Right ventricle myocardium superior (tissue), 1 donor: ENCODE results near the gene CDC26. TPM values are rescaled to one million over a fixed set of nuclear protein-coding genes. Genes with fewer than 3 reads are reported as not detected.
"Not testable (repeated sequence)": the region's sequence is repeated elsewhere in the genome, so short reads cannot be mapped to it uniquely, and the experiment has no call there.

Source experiments
- ATAC-seq: fragments of 200-7000 bp; cut with Tn5 transposase; one replicate; pipeline ENCODE4 v1.9.1; 2020; ENCODE audit warnings: mild to moderate bottlenecking; ENCODE audit not compliant: poor library complexity
- DNase-seq: peaks from one replicate; pipeline ENCODE4 v3.0.0-alpha.2; 2020
- intact Hi-C: fragments of 100-400 bp; cut with DNase I; formaldehyde crosslinking; loops from one replicate; pipeline ENCODE4 v1.11.2; 2022
- total RNA-seq: library from RNA; stranded (reverse); fragmentation: NEBNext Ultra II Directional; extraction: Animal tissue kit (Norgen Biotek cat#: 25700); gene quantifications from one replicate; pipeline ENCODE4 v1.2.1, GENCODE V29; 2021
- donor health status: DM: no; HTN: yes; CAD: no; lungs with severe emphysema.

Gene CDC26
- total RNA-seq, 1 donor from 2014 or later: 40.1 TPM

- DNase-seq, ATAC-seq, intact Hi-C loops: not testable (repeated sequence)
These were observed 25.7 kb downstream of the CDC26 start for GRCh38 chr9:113249661-113250060.

- ATAC-seq (no peak), DNase-seq (no peak)
- intact Hi-C loops: no loop called here
These were observed 27.7 kb downstream of the CDC26 start for GRCh38 chr9:113247640-113248039.

- intact Hi-C loops: no loop called here
- no peak for DNase-seq
- no peak for ATAC-seq
These were observed 28.4 kb downstream of the CDC26 start for GRCh38 chr9:113246928-113247327.

GRCh38 chr9:113245894-113246293 is 29.5 kb downstream of the CDC26 start:
- intact Hi-C loops: no loop called here
- no peak for DNase-seq
- no peak for ATAC-seq

- ATAC-seq: no peak
These were observed 30.8 kb downstream of the CDC26 start for GRCh38 chr9:113244556-113244955.

GRCh38 chr9:113241161-113241560 is 34.2 kb downstream of the CDC26 start:
- intact Hi-C loops: no loop called here
- DNase-seq (no peak), ATAC-seq (no peak)

More at GRCh38 chr9:113244556-113244955, 30.8 kb downstream of the CDC26 start:
- intact Hi-C loops: no loop called here
- no peak for DNase-seq

GRCh38 chr9:113238859-113239232 is 36.5 kb downstream of the CDC26 start:
- ATAC-seq: no peak
- no peak for DNase-seq
- intact Hi-C loops: no loop called here

- ATAC-seq (no peak), DNase-seq (no peak)
- intact Hi-C loops: no loop called here
These were observed 37.0 kb downstream of the CDC26 start for GRCh38 chr9:113238202-113238858.

GRCh38 chr9:113237026-113237425 is 38.3 kb downstream of the CDC26 start:
- DNase-seq (no peak), ATAC-seq (peak; percentile 84)
- intact Hi-C loops: no loop called here

GRCh38 chr9:113235701-113236255 is 39.6 kb downstream of the CDC26 start:
- ATAC-seq, intact Hi-C loops: not testable (repeated sequence)
- DNase-seq: peak; percentile 41

GRCh38 chr9:113231701-113232100 is 43.7 kb downstream of the CDC26 start:
- DNase-seq: no peak
- intact Hi-C loops: no loop called here
- ATAC-seq: no peak

- DNase-seq: no peak
- ATAC-seq: no peak
- intact Hi-C loops: no loop called here
These were observed 47.2 kb downstream of the CDC26 start for GRCh38 chr9:113228130-113228665.

- intact Hi-C loops: no loop called here
- DNase-seq (no peak), ATAC-seq (no peak)
These were observed 47.9 kb downstream of the CDC26 start for GRCh38 chr9:113227436-113227835.

- no peak for ATAC-seq
- no peak for DNase-seq
- intact Hi-C loops: no loop called here
These were observed 51.4 kb downstream of the CDC26 start for GRCh38 chr9:113223963-113224362.

GRCh38 chr9:113222482-113222841 is 52.9 kb downstream of the CDC26 start:
- intact Hi-C loops: no loop called here
- no peak for DNase-seq
- no peak for ATAC-seq

- DNase-seq: no peak
- intact Hi-C loops: no loop called here
- ATAC-seq: peak; percentile 10
These were observed 53.4 kb downstream of the CDC26 start for GRCh38 chr9:113221800-113222481.

GRCh38 chr9:113221003-113221799 is 54.2 kb downstream of the CDC26 start, which contains the start of the genes FKBP15 and SLC31A1:
TSS of gene FKBP15 (minus strand) at chr9:113221277. CDS start at chr9:113221243, 34 bp downstream.
TSS of gene SLC31A1 (plus strand) at chr9:113221544. CDS start at chr9:113256149, 34,605 bp downstream.
- intact Hi-C loops: no loop called here
- ATAC-seq (peak; percentile 99), DNase-seq (peak; percentile 98)

- ATAC-seq (no peak), DNase-seq (no peak)
- intact Hi-C loops: no loop called here
These were observed 54.8 kb downstream of the CDC26 start for GRCh38 chr9:113220467-113221002.

- no peak for ATAC-seq
- DNase-seq: no peak
- intact Hi-C loops: no loop called here
These were observed 55.4 kb downstream of the CDC26 start for GRCh38 chr9:113219969-113220368.
